Tibial nerve (tissue), 4 donors: Measurements from ENCODE around the gene FAM217A.

Experiments
- CTCF ChIP-seq, 5 experiments: fragments of 200-600 bp in 3 of 5; fragments of 450-650 bp in 2 of 5; sonication (generic) in 3 of 5; IDR thresholded peaks; one replicate each; pipeline ENCODE4 v1.5.1; 2016 to 2019; ENCODE audit warnings: antibody characterized with exemption in 5 of 5, mild to moderate bottlenecking in 3 of 5, moderate library complexity in 2 of 5
- EP300 ChIP-seq, 2 donors: sonication (generic); formaldehyde crosslinking; IDR thresholded peaks; one replicate each; pipeline ENCODE4 v1.6.1; 2017; ENCODE audit warnings: antibody characterized with exemption in 2 of 2, mild to moderate bottlenecking in 1 of 2
- POLR2A ChIP-seq, 2 donors: fragments of 450-650 bp; IDR thresholded peaks; one replicate each; pipeline ENCODE4 v1.6.1; 2017; ENCODE audit warnings: antibody characterized with exemption in 2 of 2, mild to moderate bottlenecking in 2 of 2, moderate library complexity in 2 of 2

- no peak for TF ChIP-seq CTCF (IDR thresholded peaks at IDR 0.05)
- no peak for TF ChIP-seq POLR2A (IDR thresholded peaks at IDR 0.05)
- TF ChIP-seq EP300 (IDR thresholded peaks at IDR 0.05) = no peak
Measured at GRCh38 chr6:4114123-4114522, 35.2 kb upstream of the FAM217A start.
